ENCODE results near the gene ENDOV.

- TF ChIP-seq POLR2A (IDR thresholded peaks at IDR 0.05) = no peak
- no peak for TF ChIP-seq CTCF (IDR thresholded peaks at IDR 0.05)
These were observed 43.0 kb downstream of the ENDOV start for GRCh38 chr17:80458016-80458415.
